NK-92 treated with Interleukin-12 subunit alpha and Interleukin-12 subunit beta, amount 100 ng/mL, for 24 hours (cell line): ENCODE data around the gene LRRC52.
"Not testable (repeated sequence)": the region's sequence is repeated elsewhere in the genome, so short reads cannot be mapped to it uniquely, and the experiment has no call there.

Source experiments
- DNase-seq: peaks from one replicate; lab custom pipeline; 2025; lab: John Stamatoyannopoulos, UW

The LRRC52 gene

GRCh38 chr1:165581926-165582325 lies 38.1 kb downstream of the LRRC52 start:
- no peak for DNase-seq

GRCh38 chr1:165586398-165586797 lies 42.6 kb downstream of the LRRC52 start:
- no peak for DNase-seq

- DNase-seq: not testable (repeated sequence)
Observed at GRCh38 chr1:165591391-165591790, 47.6 kb downstream of the LRRC52 start.

- DNase-seq: peak; percentile 17
Observed at GRCh38 chr1:165592945-165593823, 49.4 kb downstream of the LRRC52 start.

GRCh38 chr1:165595246-165595938 lies 51.6 kb downstream of the LRRC52 start:
- no peak for DNase-seq

GRCh38 chr1:165597883-165598675 lies 54.3 kb downstream of the LRRC52 start:
- peak; percentile 95 for DNase-seq

- no peak for DNase-seq
Observed at GRCh38 chr1:165598676-165599059, 54.9 kb downstream of the LRRC52 start.

DNA sequence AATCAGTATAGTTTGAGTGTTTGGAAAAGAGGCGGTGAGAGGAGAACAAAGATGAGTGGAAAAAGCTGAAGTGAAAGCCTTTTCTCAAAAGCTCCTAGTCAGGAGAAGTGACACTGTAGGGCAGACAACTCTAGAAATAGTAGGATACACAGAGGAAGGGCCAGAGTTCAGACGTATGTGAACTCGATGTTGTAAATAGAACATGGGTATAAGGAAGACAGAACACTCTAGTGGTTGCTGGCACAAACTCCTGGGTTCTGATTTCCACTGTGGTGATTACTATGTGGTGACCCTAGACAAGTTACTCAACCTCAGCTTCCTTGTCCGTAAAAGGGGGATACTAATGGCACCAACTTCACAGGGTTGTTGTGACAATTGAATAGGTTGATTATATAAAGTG lies 57.0 kb downstream of the LRRC52 start:
- DNase-seq: no peak

GRCh38 chr1:165603810-165604209 lies 60.0 kb downstream of the LRRC52 start:
- DNase-seq: no peak

DNA sequence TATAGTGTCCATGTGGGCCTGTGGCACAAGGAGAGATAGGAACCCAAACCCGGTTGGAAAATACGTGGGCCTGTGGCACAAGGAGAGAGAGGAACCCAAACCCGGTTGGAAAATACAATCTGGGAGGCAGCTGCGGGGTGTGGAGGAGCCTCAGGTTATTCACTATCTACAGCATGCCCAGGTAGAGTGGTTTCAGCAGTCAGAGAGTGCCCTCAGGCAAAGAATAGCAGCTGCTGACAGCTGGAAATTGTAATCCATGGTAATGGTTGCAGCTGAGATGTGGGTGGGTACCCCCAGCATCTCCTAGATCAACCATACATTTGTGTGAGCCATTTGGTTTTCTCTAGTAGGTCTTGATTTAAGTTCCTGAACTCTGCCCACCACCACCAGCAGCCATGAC lies 61.4 kb downstream of the LRRC52 start:
- DNase-seq: no peak

DNA sequence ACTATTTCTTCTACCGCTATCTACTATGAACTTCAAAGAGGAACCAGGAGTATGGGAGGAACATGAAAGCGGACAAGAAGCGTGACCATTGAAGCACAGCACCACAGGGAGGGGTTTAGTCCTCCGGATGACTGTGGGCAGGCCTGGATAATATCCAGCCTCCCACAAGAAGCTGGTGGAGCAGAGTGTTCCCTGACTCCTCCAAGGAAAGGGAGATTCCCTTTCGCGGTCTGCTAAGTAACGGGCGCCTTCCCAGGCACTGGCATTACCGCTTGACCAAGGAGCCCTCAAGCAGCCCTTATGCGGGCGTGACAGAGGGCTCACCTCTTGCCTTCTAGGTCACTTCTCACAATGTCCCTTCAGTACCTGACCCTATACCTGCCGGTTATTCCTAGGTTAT lies 62.9 kb downstream of the LRRC52 start:
- not testable (repeated sequence) for DNase-seq

DNA sequence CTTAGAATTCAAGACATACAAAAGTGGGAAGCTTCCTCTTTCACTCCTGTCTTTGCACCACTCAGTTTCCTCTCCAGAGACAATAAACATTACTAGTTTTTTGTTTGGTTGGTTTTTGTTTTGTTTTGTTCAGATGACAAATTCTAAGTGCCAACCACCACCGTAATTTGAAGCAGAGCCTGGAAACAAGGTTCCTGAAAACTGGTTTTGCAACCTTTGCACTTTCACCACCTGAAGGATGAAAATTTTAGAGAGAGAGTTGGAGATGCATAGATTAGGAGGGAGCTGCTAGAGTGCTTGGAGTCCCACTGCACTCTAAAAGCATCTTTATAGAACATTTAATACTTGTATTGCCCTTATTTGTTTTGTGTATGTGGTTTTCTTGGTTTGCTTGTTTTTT lies 67.1 kb downstream of the LRRC52 start:
- no peak for DNase-seq

GRCh38 chr1:165612062-165612461 lies 68.3 kb downstream of the LRRC52 start:
- no peak for DNase-seq
